NCI-H2107 treated with DMSO at 0.1 percent for 48 hours (cell line): ENCODE measurements around the gene PSPN.
"Not testable (repeated sequence)": the region's sequence is repeated elsewhere in the genome, so short reads cannot be mapped to it uniquely, and the experiment has no call there.

Experiments used
- DNase-seq: peaks from one replicate; lab custom pipeline; 2025; ENCODE audit not compliant: unreplicated experiment; lab: John Stamatoyannopoulos, UW

The PSPN gene

DNA sequence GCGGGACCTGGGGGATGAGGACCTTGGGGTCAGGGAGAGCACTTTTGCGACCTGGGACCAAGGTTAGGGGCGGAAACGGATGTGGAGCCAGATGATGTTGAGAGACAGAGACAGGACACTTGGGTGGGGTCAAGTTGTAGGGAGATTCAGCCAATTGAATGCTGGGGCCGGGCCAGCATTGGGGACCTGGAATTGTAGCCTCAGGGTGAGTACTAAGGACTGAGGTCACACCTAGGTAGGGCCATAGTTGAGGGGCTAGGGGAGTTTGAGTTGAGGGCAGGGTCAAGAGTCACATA, 2.0 kb downstream of the PSPN start:
- no peak for DNase-seq

DNA sequence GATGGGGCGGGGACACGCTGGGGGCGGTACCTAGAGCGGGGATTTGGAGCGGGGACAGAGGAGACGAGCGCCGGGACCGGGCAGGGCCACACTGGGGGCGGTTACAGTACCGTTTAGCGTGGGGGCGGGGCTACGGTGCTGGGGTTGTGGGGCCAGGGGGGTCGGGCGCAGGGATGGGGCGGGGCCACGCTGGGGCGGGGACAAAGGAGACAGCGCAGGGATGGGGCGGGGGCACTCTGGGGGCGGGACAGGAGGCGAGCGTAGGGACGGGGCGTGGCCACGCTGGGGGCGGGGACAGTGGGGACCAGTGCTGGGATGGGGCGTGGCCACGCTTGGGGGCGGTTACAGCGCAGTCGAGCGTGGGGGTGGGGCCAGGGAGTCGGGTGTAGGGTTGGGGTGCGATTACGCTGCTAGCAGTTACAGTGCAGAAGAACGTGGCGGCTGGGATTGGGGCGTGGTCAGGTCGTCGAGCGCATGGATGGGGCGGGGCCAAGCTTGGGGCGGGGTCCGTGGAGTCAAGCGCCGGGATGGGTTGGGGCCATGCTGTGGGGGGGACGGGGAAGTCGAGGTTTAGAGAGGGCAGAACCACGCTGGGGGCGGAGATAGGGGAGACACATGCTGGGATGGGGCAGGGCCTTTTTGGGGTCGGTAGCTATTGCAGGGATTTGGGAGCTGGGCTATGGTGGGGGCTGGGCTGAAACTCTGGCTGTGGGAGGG, 2.5 kb downstream of the PSPN start:
- DNase-seq = peak; percentile 87

GRCh38 chr19:6372594-6373095, 3.1 kb downstream of the PSPN start, which contains the start of gene ALKBH7:
TSS of gene ALKBH7 (plus strand) at chr19:6372794. CDS start at chr19:6372821, 27 bp downstream.
- DNase-seq = peak; percentile 98

DNA sequence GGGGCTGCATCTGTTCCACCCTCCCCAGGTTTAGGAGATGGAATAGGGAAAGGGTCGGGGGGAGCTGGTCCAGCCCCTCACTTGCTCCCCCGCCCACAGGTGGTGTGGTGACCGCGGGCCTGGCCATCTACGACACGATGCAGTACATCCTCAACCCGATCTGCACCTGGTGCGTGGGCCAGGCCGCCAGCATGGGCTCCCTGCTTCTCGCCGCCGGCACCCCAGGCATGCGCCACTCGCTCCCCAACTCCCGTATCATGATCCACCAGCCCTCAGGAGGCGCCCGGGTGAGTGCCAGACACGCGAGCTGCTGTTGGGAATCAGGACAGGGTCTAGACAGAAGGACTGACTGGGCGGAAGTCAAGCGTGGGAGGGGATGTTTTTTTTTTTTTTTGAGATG, 11.4 kb downstream of the PSPN start:
- DNase-seq = no peak

- no peak for DNase-seq
Measured at GRCh38 chr19:6362351-6362801, 13.4 kb downstream of the PSPN start.

GRCh38 chr19:6362027-6362350, 13.7 kb downstream of the PSPN start:
- no peak for DNase-seq

- not testable (repeated sequence) for DNase-seq
Measured at GRCh38 chr19:6360857-6361216, 14.9 kb downstream of the PSPN start.

- not testable (repeated sequence) for DNase-seq
Measured at GRCh38 chr19:6360445-6360844, 15.3 kb downstream of the PSPN start.

GRCh38 chr19:6359568-6360341, 16.0 kb downstream of the PSPN start:
- DNase-seq = no peak

DNA sequence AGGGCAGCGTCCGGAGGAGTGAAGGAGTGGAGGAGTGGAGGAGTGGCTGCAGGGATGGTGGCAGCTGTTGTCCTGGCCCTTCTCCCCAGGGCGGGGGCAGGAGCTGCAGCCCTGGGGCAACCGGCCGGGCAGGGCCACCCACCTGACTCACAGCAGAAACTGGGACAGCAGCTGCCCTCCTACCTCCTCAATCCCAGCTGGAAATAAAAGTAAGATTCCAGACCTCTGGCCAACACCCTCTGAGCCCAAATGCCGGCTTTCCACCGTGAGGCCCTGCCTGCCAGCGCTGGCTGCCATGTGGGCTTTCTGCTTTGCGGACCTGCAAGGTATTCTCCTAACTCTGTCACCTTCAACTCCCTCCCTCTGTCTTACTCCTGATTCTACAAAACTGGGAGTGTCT, 17.7 kb downstream of the PSPN start:
- no peak for DNase-seq

GRCh38 chr19:6357174-6357573, 18.6 kb downstream of the PSPN start:
- DNase-seq = no peak

DNA sequence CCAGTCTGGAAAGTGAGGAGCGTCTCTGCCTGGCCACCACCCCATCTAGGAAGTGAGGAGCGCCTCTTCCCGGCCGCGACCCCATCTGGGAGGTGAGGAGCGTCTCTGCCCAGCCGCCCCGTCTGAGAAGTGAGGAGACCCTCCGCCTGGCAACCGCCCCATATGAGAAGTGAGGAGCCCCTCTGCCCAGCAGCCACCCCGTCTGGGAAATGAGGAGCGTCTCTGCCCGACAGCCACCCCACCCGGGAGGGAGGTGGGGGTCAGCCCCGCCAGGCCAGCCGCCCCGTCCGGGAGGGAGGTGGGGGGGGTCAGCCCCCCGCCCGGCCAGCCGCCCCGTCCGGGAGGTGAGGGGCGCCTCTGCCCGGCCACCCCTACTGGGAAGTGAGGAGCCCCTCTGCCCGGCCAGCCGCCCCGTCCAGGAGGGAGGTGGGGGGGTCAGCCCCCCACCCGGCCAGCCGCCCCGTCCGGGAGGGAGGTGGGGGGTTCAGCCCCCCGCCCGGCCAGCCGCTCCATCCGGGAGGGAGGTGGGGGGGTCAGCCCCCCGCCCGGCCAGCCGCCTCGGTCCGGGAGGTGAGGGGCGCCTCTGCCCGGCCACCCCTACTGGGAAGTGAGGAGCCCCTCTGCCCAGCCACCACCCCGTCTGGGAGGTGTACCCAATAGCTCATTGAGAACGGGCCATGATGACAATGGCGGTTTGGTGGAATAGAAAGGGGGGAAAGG, 20.3 kb downstream of the PSPN start:
- not testable (repeated sequence) for DNase-seq

DNA sequence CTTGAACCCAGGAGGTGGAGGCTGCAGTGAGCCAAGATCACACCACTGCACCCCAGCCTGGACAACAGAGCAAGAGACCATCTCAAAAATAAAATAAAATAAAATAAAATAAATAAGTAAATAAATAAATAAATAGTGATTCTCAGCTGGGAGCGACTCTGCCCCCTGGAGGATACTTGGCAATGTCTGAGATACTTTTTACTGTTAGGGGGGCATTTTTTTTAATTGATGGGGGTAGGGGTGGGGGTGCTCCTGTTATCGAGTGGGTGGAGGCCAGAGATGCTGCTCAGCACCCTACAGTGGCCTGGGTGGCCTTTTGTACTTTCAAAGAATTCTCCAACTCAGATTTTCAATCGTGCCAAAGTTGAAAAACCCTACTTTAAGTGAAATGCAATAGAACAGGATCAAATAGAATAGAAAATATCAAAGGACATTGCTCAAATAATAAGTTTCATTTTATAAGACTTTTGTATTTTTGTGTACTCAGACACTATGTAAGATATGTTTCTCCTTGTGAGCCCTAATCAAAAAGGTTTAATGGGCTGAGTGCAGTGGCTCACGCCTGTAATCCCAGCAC, 21.5 kb downstream of the PSPN start:
- no peak for DNase-seq

DNA sequence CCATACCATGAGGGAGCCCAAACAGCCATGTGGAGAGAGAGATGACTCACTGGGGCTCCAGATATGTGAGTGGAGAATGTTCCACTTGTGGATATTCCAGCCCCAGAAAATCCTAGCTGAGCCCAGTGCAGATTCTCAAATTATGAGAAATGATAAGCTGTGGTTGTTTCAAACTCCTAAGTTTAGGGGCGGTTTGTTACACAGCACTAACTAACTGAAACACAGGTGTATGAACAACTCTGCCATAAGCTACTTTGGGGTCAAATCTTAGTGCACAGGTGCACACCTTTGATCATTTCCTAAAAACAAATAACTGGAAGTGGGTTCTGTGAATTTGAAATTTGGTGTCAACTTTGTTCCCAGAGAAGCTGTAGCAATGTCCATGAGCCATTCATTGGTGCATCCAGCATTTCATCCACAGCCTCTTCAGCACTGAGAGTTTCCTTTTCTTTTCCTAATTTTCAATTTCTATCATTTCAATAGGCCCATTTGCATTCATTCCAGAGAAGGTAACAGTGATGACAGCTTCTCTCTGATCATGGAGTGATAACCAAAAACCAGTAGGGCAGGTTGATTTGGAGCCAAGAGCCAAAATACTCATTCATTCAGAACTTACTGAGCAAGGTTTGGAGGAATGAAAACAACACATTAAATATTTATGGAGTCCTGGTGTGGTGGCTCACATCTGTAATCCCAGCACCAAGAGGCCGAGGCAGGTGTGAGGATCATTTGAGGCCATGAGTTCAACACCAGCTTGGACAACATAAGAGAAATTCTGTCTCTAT, 23.2 kb downstream of the PSPN start:
- no peak for DNase-seq

GRCh38 chr19:6350688-6351087, 25.0 kb downstream of the PSPN start:
- no peak for DNase-seq

GRCh38 chr19:6349271-6349670, 26.5 kb downstream of the PSPN start:
- not testable (repeated sequence) for DNase-seq

DNA sequence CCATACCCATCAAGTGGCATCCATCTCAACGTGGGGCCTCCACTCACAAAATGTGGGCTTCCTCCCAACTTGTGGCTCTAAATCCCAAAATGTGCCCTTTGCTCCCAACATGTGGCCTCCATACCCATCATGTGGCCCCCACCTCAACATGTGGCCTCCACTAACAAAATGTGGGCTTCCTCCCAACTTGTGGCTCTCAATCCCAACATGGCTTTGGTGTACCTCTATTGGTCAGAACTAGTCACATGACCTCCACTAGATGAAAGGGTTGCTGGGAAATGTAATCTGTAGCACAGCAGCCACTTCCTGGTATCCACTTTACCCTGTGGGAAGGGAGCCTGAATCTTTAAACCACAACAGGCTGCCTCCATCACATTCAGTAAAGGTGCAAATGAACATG, 32.3 kb downstream of the PSPN start:
- DNase-seq = no peak

- no peak for DNase-seq
Measured at GRCh38 chr19:6340493-6341201, 35.1 kb downstream of the PSPN start.

DNA sequence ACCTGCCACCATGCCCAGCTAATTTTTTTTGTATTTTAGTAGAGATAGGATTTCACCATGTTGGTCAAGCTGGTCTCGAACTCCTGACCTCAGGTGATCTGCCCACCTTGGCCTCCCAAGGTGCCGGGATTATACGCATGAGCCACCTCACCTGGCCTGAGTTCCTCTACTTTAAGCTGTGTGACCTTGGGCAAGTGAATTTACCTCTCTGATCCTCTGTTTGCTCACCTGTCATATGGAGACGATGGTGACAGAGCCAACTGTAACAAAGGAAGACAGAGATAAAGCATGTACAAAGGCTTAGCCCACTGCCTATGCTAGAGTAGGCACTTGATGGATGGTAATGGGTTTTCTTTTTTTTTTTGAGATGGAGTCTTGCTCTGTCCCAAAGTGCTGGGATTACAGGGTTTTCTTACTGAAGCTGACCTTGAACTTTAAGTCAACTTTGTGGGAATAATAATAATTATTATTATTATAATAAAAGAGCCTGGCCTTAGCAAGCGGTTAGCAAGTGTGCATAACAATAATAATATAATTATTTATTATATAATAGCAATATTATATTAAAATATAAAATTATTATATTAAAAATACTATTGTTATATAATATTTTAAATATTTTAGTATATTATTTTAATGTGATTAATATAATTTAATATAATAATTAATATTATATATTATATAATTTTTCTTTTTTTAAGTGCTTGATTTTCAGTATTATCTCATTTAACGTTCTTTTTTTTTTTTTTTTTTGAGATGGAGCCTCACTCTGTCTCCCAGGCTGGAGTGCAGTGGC, 41.0 kb downstream of the PSPN start:
- no peak for DNase-seq
